NCI-H460 (cell line): ENCODE data around the gene PAQR8. TPM values are rescaled to one million over a fixed set of nuclear protein-coding genes. Genes with fewer than 3 reads are reported as not detected.

Source experiments
- DNase-seq: peaks from one replicate; pipeline ENCODE4 v3.0.0-alpha.2; 2016; ENCODE audit warnings: low read depth; ENCODE audit errors: extremely low read depth
- total RNA-seq: library from RNA; depleted of rRNA; stranded (reverse); fragments of >200 nt; shearing (Covaris generic); gene quantifications from 2 replicates; pipeline ENCODE4 v1.2.3, GENCODE V29; 2014; rRNA removed

Gene PAQR8
- total RNA-seq, 1 experiment from 2014 or later = 0.74 TPM

GRCh38 chr6:52457096-52457495 is 95.1 kb downstream of the PAQR8 start:
- DNase-seq = no peak

Other genes starting within 250 kb of the PAQR8 start
- gene IL17A, start 175.8 kb upstream of the PAQR8 start, total RNA-seq = not detected in 2 replicates
- gene IL17F, start 117.7 kb upstream of the PAQR8 start, total RNA-seq = not detected in 2 replicates
- 32.7 and 35.4 TPM in 2 replicates for gene MCM3, start 77.4 kb upstream of the PAQR8 start, total RNA-seq
- gene EFHC1, start 58.2 kb downstream of the PAQR8 start, total RNA-seq = 28.7 and 35.3 TPM in 2 replicates
- gene TRAM2, start 214.9 kb downstream of the PAQR8 start, total RNA-seq = 12.1 and 13.1 TPM in 2 replicates